ENCODE data around the gene TMEM154.

DNA sequence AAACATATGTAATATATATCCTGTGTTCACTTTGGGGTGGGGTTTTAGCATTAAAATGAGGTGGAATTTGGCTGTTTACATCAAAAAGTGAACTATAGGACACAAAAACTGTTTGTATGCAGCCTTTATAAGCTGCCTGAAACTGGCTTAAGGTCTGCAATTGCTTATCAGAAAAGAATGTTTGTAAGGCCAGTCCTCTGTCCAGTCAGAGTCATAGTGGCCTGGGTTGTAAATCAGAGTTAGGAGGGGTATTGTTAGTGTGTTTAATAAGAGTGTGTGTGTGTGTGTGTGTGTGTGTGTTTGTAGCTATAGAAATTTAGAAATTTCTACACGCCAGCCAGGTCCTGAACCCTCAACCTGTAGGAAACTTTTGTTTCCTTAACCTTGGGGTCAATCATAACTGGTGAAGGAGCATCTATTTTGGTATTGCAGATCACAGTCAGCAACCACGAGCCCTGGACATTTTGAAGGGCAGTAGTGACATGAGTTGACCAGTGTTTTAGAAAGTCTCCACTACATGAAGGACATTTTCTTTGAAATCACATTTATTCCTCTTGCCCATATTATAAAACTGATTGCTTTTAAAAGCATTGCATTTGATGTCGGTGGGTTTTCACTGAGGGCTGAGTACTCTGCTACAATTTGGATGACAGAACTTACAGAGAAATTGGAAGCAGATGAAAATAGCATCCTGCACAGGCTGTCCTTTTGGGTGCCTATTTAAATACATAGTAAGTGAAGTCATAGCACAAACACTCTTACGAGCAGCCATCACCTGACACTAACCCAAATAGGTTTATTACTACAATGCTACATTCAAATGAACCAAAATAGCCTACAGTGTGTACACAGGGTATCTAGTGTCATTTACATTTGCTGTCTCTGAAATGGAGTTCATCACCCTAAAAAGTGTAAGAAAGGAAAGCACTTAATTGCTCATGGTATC, 11.2 kb upstream of the TMEM154 start:
- TF ChIP-seq, protein P1, sequence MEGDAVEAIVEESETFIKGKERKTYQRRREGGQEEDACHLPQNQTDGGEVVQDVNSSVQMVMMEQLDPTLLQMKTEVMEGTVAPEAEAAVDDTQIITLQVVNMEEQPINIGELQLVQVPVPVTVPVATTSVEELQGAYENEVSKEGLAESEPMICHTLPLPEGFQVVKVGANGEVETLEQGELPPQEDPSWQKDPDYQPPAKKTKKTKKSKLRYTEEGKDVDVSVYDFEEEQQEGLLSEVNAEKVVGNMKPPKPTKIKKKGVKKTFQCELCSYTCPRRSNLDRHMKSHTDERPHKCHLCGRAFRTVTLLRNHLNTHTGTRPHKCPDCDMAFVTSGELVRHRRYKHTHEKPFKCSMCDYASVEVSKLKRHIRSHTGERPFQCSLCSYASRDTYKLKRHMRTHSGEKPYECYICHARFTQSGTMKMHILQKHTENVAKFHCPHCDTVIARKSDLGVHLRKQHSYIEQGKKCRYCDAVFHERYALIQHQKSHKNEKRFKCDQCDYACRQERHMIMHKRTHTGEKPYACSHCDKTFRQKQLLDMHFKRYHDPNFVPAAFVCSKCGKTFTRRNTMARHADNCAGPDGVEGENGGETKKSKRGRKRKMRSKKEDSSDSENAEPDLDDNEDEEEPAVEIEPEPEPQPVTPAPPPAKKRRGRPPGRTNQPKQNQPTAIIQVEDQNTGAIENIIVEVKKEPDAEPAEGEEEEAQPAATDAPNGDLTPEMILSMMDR (IDR thresholded peaks at IDR 0.05): no peak
- TF ChIP-seq POLR2A (IDR thresholded peaks at IDR 0.05): no peak
